ENCODE measurements around the gene TMEM163.

DNA sequence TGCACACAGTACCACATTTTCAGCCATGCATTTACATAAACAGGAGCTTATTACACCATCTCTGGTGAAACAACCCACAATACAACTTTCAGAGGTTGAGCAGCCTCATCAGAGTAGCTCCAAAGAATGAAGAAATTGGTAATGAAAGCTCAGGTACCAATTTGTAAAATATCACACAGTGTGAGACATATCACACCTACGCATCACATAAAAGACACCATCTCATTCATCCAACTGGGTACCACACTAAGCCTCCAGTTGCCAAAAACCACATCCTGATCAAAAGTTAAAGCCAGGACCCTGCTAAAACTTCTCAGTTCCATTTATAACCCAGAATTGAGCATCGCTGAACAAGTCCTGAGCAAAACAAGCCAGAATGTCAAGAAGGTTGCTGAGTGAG is 4.6 kb downstream of the TMEM163 start:
- TF ChIP-seq TAF1 (IDR thresholded peaks at IDR 0.05; ENCODE audit: low read depth, low read length) (no peak), POLR2A (IDR thresholded peaks at IDR 0.05; ENCODE audit: low read depth, low read length) (no peak), POLR2AphosphoS5 (IDR thresholded peaks at IDR 0.05; ENCODE audit: low read depth, low read length) (no peak), PAX5 (IDR thresholded peaks at IDR 0.05; ENCODE audit: insufficient read depth, low read length, severe bottlenecking) (no peak), POU2F2 (IDR thresholded peaks at IDR 0.05; ENCODE audit: low read depth, low read length) (no peak), SPI1 (IDR thresholded peaks at IDR 0.05; ENCODE audit: low read depth, low read length) (no peak)
